SK-N-SH treated with all-trans-retinoic acid at 6 μM for 48 hours (cell line): ENCODE measurements around the gene MANBA.

Source experiments
- ARNTL ChIP-seq: fragments of 450-650 bp; formaldehyde crosslinking; IDR thresholded peaks from 2 replicates; pipeline ENCODE4 v1.5.0; 2020; ENCODE audit warnings: low read depth, mild to moderate bottlenecking, moderate library complexity, borderline replicate concordance
- BACH2 ChIP-seq: fragments of 250-450 bp; sonication (Bioruptor Pico); IDR thresholded peaks from 2 replicates; pipeline ENCODE4 v1.9.0; 2021; ENCODE audit warnings: mild to moderate bottlenecking, borderline replicate concordance
- ISL1 ChIP-seq: fragments of 250-450 bp; sonication (Bioruptor Pico); IDR thresholded peaks from 2 replicates; pipeline ENCODE4 v2.1.2; 2022; ENCODE audit warnings: mild to moderate bottlenecking, moderate library complexity
- PPARA ChIP-seq: fragments of 250-450 bp; sonication (Bioruptor Pico); IDR thresholded peaks from 2 replicates; pipeline ENCODE4 v1.5.0; 2020; ENCODE audit warnings: mild to moderate bottlenecking, borderline replicate concordance
- RARB ChIP-seq: fragments of 250-450 bp; sonication (Bioruptor Pico); IDR thresholded peaks from 2 replicates; pipeline ENCODE4 v1.8.0; 2021; ENCODE audit warnings: mild to moderate bottlenecking, moderate library complexity
- SNAI2 ChIP-seq: fragments of 250-450 bp; sonication (Bioruptor Pico); IDR thresholded peaks from 2 replicates; pipeline ENCODE4 v1.5.0; 2020; ENCODE audit warnings: mild to moderate bottlenecking, moderate library complexity
- TOX ChIP-seq: fragments of 250-450 bp; sonication (Bioruptor Pico); IDR thresholded peaks from 2 replicates; pipeline ENCODE4 v1.8.0; 2021; ENCODE audit warnings: mild to moderate bottlenecking, moderate library complexity, borderline replicate concordance
- ZFP3 ChIP-seq: fragments of 250-450 bp; sonication (Bioruptor Pico); IDR thresholded peaks from 2 replicates; pipeline ENCODE4 v1.5.0; 2020; ENCODE audit warnings: mild to moderate bottlenecking, moderate library complexity
- ZNF8 ChIP-seq: fragments of 450-650 bp; formaldehyde crosslinking; IDR thresholded peaks from 2 replicates; pipeline ENCODE4 v1.5.0; 2020; ENCODE audit warnings: mild to moderate bottlenecking, moderate library complexity
- TF ChIP-seq, protein P1 (sequence below): fragments of 250-450 bp; sonication (Bioruptor Pico); IDR thresholded peaks from 2 replicates; pipeline ENCODE4 v1.5.0; 2020; ENCODE audit warnings: mild to moderate bottlenecking, moderate library complexity
- TF ChIP-seq, protein P2 (sequence below): fragments of 250-450 bp; sonication (Bioruptor Pico); IDR thresholded peaks from 2 replicates; pipeline ENCODE4 v1.5.1; 2021; ENCODE audit warnings: mild to moderate bottlenecking, moderate library complexity

DNA sequence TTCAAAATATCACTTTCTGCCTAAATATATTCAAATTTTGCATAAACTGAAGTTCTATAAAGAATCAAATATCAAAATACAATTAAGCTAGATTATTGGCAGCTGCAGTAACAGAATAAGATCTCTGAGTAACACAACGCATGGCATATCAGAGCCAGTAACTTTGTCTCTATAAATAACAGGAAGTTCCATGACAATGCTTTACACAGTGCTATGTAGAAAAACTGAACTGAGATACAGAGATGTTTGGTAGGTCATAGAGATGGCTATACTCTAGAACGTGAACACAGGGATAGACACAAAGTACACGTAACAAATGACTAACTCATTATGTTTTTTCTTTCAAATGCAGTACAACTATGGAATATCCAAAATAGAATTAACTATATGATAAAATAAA, 48.4 kb upstream of the MANBA start:
- TF ChIP-seq BACH2 (CRISPR knock-in tag) (no peak), ZNF8 (CRISPR knock-in tag) (no peak), ISL1 (CRISPR knock-in tag) (no peak), TOX (no peak), PPARA (no peak), ZFP3 (CRISPR knock-in tag) (no peak), ARNTL (no peak), SNAI2 (CRISPR knock-in tag) (no peak), RARB (CRISPR knock-in tag) (no peak)
- TF ChIP-seq, protein P1, sequence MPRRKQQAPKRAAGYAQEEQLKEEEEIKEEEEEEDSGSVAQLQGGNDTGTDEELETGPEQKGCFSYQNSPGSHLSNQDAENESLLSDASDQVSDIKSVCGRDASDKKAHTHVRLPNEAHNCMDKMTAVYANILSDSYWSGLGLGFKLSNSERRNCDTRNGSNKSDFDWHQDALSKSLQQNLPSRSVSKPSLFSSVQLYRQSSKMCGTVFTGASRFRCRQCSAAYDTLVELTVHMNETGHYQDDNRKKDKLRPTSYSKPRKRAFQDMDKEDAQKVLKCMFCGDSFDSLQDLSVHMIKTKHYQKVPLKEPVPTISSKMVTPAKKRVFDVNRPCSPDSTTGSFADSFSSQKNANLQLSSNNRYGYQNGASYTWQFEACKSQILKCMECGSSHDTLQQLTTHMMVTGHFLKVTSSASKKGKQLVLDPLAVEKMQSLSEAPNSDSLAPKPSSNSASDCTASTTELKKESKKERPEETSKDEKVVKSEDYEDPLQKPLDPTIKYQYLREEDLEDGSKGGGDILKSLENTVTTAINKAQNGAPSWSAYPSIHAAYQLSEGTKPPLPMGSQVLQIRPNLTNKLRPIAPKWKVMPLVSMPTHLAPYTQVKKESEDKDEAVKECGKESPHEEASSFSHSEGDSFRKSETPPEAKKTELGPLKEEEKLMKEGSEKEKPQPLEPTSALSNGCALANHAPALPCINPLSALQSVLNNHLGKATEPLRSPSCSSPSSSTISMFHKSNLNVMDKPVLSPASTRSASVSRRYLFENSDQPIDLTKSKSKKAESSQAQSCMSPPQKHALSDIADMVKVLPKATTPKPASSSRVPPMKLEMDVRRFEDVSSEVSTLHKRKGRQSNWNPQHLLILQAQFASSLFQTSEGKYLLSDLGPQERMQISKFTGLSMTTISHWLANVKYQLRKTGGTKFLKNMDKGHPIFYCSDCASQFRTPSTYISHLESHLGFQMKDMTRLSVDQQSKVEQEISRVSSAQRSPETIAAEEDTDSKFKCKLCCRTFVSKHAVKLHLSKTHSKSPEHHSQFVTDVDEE (CRISPR knock-in tag): no peak
- TF ChIP-seq, protein P2, sequence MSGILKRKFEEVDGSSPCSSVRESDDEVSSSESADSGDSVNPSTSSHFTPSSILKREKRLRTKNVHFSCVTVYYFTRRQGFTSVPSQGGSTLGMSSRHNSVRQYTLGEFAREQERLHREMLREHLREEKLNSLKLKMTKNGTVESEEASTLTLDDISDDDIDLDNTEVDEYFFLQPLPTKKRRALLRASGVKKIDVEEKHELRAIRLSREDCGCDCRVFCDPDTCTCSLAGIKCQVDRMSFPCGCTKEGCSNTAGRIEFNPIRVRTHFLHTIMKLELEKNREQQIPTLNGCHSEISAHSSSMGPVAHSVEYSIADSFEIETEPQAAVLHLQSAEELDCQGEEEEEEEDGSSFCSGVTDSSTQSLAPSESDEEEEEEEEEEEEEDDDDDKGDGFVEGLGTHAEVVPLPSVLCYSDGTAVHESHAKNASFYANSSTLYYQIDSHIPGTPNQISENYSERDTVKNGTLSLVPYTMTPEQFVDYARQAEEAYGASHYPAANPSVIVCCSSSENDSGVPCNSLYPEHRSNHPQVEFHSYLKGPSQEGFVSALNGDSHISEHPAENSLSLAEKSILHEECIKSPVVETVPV (CRISPR knock-in tag): no peak
